NCI-H446 treated with DMSO at 0.1 percent for 48 hours (cell line): ENCODE results near the gene DNAH1.

Experiments used
- DNase-seq: peaks from one replicate; lab custom pipeline; 2025; lab: John Stamatoyannopoulos, UW

Gene DNAH1

GRCh38 chr3:52357151-52358080 is 41.3 kb downstream of the DNAH1 start:
- no peak for DNase-seq

DNA sequence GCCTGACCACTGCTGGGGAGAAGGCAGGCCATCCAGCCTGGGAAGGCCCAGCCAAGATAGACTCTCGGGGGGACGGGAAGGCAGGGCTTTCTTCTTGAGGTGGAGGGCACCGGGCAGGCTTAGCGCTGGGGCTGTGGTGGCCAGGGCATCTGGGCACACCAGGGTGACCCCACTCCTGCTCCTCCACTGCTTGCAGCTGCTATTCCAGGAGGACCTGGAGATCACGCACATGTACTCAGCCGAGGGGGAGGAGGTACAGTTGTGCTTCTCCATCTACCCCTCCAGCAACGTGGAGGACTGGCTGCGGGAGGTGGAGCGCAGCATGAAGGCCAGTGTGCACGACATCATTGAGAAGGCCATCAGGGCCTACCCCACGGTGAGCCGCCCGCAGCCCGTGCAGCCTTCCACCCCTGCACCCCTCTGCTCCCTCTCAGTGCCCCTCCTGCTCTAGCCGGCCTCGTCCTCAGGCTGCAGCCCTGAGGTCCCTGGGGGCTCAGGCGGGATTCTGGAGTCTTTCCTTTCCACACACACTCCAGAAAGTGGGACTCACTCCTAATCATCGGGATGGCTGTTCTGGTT is 42.3 kb downstream of the DNAH1 start:
- DNase-seq, result no peak

DNA sequence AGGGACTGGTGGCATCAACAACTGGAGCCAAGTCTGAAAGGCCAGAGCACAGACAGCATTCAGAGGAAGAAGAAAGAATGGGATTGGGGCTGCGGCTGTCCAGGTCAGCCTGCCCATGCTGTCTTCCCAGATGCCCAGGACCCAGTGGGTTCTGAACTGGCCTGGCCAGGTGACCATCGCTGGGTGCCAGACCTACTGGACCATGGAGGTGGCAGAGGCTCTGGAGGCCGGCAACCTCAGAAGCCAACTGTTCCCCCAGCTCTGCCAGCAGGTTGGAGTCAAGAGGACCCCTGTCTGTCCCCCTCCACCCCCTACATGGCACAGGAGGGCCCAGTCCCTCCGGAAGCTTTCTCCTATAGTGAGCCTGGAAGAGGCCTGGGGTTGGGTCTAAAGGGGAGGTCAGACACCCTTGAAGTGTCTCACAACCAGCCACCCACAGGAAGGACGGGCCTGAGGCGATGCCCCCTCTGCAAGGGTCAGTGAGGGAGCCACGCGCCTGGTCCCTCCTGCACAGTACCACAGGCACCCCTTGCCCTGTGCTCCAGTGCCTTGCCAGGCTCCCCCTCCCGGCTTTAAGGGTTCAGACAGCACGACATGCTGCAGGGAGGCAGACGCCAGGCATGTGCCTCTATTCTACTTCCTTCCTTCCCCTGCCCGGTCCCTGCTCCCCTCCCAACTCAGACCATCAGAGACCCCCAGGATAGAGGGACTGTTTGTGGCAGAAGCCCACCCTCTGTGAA is 43.2 kb downstream of the DNAH1 start:
- no peak for DNase-seq

DNA sequence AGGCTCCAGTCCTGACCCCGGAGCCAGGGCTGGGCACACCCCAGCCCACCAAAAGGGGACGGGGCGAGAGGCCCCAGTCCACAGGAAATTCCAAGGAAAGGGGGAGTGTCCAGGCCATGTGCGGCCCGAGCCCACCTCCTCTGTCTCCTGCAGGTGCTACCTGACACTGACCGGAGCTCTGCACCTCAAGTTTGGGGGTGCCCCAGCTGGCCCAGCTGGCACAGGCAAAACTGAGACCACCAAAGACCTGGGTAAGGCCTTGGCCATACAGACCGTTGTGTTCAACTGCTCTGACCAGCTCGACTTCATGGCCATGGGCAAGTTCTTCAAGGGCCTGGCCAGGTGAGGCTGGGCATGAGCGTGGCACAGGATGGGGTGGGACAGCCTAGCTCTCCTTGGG is 44.9 kb downstream of the DNAH1 start:
- DNase-seq, result no peak

GRCh38 chr3:52361454-52361853 is 45.3 kb downstream of the DNAH1 start:
- no peak for DNase-seq

- no peak for DNase-seq
Observed at GRCh38 chr3:52361898-52362297, 45.8 kb downstream of the DNAH1 start.

DNA sequence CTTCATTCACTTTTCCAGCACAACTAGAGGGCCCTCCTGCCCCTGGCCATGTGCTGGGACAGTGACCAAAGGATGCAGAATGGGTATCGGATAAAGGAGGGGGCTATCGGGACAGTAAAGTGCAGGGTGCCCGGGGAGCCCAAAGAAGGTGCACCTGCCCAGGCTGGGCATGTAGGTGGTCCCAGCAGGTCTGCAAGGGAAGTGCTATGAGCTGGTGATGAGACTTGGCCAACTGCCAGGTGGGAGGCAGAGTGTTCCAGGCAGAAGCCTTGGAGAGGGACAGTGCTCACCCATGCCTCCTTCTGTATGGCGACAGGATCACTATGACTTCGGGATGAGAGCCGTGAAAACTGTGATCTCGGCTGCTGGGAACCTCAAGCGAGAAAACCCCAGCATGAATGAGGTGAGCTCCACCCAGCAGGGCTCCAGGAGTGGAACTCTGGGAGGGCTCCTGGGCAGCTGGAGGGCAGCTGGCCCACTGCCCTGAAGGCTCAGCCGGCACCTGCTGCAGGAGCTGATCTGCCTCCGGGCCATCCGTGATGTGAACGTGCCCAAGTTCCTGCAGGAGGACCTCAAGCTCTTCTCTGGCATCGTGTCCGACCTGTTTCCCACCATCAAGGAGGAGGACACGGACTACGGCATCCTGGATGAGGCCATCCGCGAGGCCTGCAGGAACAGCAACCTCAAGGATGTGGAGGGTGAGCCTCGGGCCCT is 48.4 kb downstream of the DNAH1 start:
- DNase-seq, result no peak

DNA sequence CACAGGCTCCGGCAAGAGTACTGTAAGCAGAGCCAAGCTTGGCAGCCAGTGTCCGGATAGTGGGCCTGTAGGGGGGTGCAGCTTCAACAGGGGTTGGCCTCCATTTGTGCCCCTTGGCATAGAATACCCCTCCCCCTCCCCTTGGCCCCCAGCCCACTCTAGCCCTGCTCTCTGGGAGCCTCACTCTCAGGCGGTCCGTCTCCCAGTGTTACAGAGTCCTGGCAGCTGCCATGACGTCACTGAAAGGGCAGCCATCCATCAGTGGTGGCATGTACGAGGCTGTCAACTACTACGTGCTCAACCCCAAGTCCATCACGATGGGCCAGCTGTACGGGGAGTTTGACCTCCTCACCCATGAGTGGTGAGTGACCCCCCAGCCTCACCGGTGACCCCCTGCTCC is 50.4 kb downstream of the DNAH1 start:
- DNase-seq, result no peak

- no peak for DNase-seq
Observed at GRCh38 chr3:52367891-52368880, 52.1 kb downstream of the DNAH1 start.

GRCh38 chr3:52370531-52370930 is 54.4 kb downstream of the DNAH1 start:
- DNase-seq, result no peak

- no peak for DNase-seq
Observed at GRCh38 chr3:52372822-52373504, 56.8 kb downstream of the DNAH1 start.

- no peak for DNase-seq
Observed at GRCh38 chr3:52373676-52374075, 57.6 kb downstream of the DNAH1 start.

GRCh38 chr3:52374173-52374572 is 58.1 kb downstream of the DNAH1 start:
- DNase-seq, result no peak

DNA sequence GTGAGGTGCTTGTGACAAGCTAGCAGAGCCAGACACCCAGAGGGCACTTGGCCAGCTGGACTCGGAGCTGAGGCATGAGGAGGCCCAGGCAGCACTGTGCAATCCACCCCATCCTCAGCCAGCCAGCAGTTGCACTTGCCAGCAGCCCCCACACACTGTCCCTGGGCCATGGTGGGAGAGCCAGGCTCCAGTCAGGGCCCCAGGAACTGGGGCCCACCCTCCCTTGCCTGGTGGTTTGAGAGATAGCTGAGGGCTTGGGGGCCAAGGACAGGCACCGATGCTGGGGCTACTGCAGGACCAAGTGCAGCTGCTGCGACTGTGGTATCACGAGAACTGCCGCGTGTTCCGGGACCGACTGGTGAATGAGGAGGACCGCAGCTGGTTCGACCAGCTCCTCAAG is 63.5 kb downstream of the DNAH1 start:
- no peak for DNase-seq

DNA sequence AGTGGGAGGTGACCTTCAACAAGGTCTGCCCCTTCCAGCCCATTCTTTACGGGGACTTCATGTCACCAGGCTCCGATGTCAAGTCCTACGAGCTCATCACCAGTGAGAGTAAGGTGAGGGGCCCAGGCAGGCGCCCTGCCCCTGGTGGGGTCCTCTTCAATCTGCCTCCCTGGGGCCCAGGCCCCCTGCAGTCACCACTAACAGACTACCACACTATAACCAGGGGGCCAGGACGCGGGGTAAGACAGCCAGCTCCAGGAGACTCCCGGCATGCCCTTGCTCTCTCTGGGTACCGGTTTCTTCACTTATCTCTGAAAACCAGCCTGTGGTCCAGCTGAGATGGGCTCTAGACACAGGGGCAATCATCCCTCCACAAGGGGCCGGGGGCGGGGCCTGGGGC is 63.9 kb downstream of the DNAH1 start:
- DNase-seq, result no peak

DNA sequence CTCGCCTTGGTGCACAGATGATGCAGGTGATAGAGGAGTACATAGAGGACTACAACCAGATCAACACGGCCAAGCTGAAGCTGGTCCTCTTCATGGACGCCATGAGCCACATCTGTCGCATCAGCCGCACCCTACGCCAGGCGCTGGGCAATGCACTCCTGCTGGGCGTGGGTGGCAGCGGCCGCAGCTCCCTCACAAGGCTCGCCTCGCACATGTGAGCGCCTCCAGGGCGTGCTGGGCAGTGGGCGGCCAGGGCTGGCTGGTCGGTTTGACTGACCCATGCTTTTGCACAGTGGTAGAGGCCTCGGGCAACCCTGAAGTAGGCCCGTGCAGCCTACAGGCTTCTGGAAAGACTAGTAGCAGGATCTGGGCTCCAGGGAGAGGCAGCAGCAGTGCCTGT is 65.5 kb downstream of the DNAH1 start:
- DNase-seq, result no peak

DNA sequence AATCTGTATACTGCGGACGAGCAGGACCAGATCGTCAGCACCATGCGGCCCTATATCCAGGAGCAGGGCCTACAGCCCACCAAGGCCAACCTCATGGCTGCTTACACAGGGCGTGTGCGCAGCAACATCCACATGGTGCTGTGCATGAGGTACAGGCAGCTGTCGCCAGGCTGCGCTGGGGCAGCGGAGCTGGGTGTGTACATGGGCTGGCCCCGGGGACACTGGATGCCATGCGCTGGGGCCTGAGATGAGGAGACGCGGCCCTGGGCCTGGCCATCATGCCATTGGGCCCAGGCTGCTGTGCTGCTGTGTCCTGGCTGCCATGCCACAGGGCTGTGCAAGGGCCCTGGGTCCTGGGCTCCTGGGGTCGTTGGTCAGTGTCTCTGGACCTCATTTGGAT is 67.3 kb downstream of the DNAH1 start:
- DNase-seq, result no peak

- no peak for DNase-seq
Observed at GRCh38 chr3:52384019-52384761, 68.1 kb downstream of the DNAH1 start.

GRCh38 chr3:52385157-52385556 is 69.0 kb downstream of the DNAH1 start:
- DNase-seq, result no peak

DNA sequence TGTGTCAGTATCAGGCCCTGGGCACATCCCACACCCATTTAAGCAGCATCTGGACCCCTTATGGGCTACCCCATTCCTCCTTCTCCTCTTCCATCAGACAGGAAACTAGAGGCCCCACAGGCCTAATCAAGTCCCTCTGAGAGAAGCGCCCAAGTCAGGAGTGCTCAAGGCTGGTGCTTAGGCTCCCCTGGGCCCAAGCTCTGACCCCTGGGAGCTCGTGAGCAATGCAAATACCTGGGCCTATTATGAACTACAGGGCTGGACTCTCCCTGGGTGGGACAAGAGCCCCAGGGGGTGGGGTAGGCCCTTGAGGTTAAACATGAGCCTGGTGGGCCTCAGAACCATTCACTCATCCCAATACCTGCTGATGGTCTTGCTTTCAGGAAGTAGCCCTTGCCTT is 71.4 kb downstream of the DNAH1 start:
- DNase-seq, result no peak
